Left forelimb (tissue), 1 donor: Measurements from ENCODE around the gene CNTNAP5.

Experiments used
- DNase-seq: peaks from one replicate; pipeline ENCODE4 v3.0.0-alpha.2; 2018; ENCODE audit warnings: low spot score

CNTNAP5 gene

DNA sequence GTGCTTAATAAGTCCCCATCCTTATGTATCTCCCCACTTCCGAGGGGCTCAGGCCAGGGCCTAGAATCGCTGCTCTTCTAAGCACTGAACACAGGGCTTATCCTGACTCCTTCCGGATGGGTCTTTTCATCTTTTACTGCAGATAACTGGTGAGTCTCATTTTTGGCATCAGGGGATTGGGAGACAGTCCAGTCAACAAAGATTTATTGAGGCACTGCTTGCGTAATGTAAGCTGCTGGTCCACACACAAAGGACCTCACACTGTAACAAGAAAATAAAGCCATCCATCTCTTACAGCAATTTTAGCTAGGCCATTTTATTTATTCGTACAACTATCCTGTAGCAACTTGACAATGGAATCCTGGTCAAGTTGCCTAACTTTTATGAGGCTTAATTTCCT lies 600.5 kb downstream of the CNTNAP5 start:
- DNase-seq: no peak

DNA sequence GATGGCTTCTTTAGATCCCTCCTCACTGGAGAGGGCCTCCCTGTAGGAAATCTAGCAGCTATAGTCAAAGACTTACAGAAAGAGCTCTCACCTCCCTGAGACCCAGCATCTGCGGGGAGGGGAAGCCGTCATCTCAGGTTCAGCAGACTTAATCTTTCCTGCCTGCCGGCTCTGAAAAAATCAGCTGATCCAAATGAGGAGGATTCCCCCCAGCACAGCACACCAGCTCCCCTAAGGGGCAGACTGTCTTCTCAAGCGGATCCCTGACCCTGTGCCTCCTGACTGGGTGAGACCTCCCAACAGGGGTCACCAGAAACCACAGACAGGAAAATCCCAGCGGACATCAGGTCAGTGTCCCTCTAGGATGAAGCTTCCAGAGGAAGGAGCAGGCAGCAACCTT lies 601.9 kb downstream of the CNTNAP5 start:
- DNase-seq: no peak

- DNase-seq: no peak
Observed at GRCh38 chr2:124633812-124634211, 608.7 kb downstream of the CNTNAP5 start.

DNA sequence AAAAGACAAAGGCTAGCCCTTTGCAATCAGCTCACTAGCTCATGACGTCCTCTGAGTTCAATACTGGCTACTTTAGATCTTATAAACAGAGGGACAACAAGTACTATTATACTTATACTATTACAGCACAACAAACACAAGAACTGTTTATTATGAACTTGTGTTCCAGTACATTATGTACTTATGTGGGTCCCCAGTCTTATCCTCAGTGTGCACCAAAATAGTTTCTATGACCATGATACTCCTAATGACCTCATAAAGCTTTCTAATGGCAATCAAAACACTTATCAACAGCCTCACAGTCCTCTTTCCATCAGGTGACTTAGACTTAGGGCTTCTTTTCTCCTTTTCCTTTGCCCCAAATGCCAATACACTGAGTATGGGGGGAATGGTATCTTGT lies 614.4 kb downstream of the CNTNAP5 start:
- no peak for DNase-seq

GRCh38 chr2:124640221-124640750 lies 615.2 kb downstream of the CNTNAP5 start:
- DNase-seq: no peak

GRCh38 chr2:124646166-124646815 lies 621.2 kb downstream of the CNTNAP5 start:
- no peak for DNase-seq

DNA sequence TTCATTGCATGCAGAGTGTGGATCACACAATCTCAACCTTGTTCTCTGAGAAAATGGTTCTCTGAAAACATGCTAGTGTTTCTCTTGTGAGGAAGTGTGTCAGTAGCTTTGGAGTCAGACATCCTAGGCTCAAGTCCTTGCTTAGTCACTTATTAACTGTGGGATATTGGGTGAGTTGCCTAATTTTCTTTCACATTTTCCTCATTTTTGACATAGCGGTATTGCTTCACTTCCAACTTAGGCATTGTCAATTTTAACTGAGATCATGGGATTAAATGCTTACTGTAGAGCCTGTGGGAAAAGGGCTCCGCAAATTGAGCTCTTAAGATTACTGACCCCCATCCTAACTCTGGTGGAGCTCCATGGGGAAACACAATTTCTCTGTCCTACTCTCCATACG lies 622.2 kb downstream of the CNTNAP5 start:
- DNase-seq: no peak

DNA sequence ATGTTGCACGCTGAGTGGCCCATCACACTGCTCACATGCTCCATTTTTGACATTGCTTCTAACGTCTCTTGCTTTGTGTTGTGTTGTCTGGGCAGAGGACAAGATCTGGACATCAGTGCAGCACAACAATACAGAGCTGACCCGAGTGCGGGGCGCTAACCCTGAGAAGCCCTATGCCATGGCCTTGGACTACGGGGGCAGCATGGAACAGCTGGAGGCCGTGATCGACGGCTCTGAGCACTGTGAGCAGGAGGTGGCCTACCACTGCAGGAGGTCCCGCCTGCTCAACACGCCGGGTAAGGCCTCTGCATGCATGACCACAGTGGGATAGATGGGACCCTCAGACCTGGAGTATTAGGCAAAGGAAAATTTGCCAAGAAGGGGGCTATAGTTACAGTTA lies 622.6 kb downstream of the CNTNAP5 start:
- no peak for DNase-seq

- DNase-seq: no peak
Observed at GRCh38 chr2:124649001-124649400, 623.9 kb downstream of the CNTNAP5 start.

DNA sequence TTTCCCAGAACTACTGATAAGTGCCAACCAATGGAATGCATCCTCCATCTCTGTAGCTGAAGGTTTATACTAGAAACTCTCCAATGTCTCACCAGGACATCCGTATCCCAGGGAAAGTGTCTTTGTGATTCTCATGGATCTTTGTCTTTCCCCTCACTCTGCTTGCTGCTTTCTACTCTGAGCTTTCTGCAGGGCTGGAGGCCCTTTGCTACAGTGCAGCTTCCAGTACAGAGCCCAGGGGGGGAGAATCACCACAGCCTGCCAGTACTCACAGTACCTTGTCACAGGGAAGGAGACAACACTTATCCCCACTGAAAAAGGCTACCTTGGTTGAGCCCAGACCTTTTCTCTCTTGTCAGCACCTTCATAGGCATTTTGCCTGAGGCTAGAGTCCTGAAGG lies 627.0 kb downstream of the CNTNAP5 start:
- no peak for DNase-seq

GRCh38 chr2:124658373-124658772 lies 633.3 kb downstream of the CNTNAP5 start:
- no peak for DNase-seq

DNA sequence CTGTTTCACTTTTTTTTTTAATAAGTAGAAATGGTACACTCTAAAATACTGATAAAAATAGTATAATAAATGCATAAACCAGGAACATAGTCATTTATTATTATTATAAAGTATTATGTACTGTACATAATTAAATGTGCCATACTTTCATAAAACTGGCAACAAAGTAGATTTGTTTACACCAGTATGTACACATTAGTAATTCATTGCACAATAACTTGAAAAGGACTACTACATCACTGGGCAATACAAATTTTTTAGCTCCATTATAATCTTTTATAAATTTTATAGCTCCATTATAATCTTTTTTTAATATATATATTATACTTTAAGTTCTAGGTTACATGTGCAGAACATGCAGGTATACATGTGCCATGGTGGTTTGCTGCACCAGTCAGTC lies 636.5 kb downstream of the CNTNAP5 start:
- DNase-seq: no peak

- no peak for DNase-seq
Observed at GRCh38 chr2:124662946-124663644, 638.0 kb downstream of the CNTNAP5 start.

DNA sequence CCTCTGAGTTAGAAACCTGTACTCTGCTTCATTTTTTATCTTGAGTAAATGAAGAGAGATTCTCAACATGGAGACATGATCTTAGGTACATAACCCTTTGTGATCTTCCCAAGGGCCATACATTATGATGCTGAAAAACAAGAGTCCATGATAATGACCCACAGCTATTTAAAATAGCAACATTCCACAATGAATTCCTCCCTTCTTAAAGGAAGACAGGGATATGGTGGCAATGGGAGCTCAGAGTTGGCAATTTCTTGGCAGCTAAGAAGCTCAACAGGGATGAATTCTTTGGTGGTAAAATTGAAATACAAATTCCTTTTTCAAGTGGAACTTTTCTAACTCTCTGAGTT lies 638.5 kb downstream of the CNTNAP5 start:
- no peak for DNase-seq

DNA sequence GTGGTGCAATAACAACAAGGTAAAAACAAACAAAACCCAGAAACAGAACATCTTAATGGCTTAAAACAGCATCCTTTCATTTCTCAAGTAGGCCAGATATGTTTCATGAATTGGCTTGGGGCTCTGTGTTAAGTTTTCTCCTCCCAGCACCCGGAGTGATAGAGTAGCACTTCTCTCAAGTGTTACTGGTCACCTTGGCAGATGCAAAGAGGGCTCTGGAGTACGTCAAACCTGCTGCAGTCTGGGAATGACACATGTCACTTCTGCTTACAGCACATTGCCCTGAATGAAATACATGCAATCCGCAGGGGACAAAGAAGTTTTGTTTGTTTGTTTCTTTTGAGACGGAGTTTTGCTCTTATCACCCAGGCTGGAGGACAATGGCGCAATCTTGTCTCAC lies 639.3 kb downstream of the CNTNAP5 start:
- no peak for DNase-seq

- no peak for DNase-seq
Observed at GRCh38 chr2:124666976-124667375, 641.9 kb downstream of the CNTNAP5 start.

DNA sequence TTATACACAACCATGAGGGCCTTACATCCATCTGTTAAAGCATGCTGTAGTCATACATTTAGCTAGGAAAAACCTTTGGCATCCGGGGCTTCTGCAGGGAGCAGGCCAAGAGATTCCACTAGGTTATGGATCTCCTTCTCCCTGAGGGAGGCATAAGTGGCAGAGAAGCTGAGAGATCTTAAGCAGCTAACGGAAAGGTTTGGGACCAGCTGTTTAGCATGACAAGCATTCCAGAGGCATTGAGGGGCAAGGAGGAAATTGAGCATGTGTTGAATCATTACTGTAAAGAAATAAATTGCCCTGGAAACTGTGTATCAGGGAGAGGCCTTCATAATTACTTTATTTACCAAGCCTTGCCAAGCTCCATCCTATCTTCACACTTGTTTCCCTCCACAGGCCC lies 643.1 kb downstream of the CNTNAP5 start:
- DNase-seq: no peak

DNA sequence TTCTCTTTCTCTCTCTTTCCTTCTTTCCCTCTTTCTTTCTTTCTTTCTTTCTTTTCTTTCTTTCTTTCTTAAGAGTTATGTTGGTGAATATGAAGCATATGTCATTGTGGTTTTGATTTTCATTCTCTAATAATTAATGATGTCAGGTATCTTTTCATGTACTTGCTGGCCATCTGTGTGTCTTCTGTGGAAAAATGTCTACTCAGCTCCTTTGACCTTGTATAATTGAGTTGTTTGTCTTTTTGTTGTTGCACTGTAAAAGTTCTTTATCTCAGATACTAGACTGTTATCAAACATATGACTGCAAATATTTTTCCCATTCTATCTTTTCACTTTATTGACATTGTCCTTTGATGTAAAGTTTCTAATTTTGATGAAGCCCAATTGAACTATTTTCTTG lies 645.1 kb downstream of the CNTNAP5 start:
- no peak for DNase-seq

- no peak for DNase-seq
Observed at GRCh38 chr2:124678043-124678442, 653.0 kb downstream of the CNTNAP5 start.

GRCh38 chr2:124683536-124684428 lies 658.7 kb downstream of the CNTNAP5 start:
- no peak for DNase-seq

- no peak for DNase-seq
Observed at GRCh38 chr2:124689348-124689747, 664.3 kb downstream of the CNTNAP5 start.

DNA sequence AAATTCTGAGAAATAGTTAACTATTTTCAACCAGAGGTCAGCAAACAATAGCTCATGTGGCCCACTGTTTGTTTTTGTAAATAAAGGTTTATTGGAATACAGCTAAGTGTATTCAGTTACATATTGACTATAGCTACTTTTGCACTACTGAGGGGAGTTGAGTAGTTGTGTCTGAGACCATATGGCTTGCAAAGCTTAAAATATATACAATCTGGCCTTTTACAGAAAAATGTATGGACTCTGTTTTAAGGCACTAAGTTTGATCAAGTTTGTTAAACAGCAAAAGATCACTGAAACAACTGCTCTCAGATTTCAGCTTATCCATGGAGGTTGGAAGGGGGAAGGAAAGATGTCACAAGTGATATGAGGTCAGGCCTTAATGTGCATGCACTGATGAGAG lies 667.1 kb downstream of the CNTNAP5 start:
- DNase-seq: no peak

DNA sequence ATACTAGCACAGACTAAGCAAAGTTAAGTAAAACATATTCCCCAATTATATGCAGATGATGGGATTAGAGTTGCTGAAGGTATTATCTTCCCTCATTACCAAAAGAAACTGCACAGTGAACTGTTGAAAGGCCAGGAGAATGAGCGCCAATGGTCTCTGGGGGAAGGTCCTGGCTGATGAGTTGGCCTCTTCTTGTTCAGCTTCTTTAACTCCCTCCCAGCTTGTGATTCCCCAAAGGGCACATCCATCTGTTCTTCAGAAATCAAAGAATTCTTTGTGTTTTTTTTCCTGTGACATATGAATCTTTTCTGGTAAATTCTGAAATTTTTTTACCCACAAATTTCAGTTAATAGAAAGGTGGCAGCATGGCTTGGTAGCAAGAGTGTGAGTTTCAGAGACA lies 667.6 kb downstream of the CNTNAP5 start:
- DNase-seq: no peak
